CD14-positive monocyte (primary cell): ENCODE measurements around the gene KIF26A. TPM values are rescaled to one million over a fixed set of nuclear protein-coding genes. Genes with fewer than 3 reads are reported as not detected.

ENCODE experiments used
- DNase-seq, 3 donors: peaks; one replicate each; pipeline ENCODE4 v3.0.0-alpha.2; 2011 to 2022
- H2AFZ ChIP-seq: 2 replicates; pipeline ENCODE4 v1.6.0; 2012; ENCODE audit warnings: mild to moderate bottlenecking, low read depth, low read length, inconsistent platforms; ENCODE audit not compliant: insufficient read depth, poor library complexity, severe bottlenecking
- H3K27ac ChIP-seq, 2 donors: 1 replicate in 1 of 2; 2 replicates in 1 of 2; pipeline ENCODE4 v1.5.1; 2012 to 2013; ENCODE audit warnings: low read length in 2 of 2, control low read depth in 1 of 2, inconsistent platforms in 1 of 2, low read depth in 1 of 2, mild to moderate bottlenecking in 1 of 2
- H3K27me3 ChIP-seq, 2 donors: one replicate each; pipeline versions ENCODE4 v1.6.0 to v1.6.1; 2011 to 2013; ENCODE audit warnings: low read length in 2 of 2; ENCODE audit not compliant: control insufficient read depth in 2 of 2, insufficient read depth in 2 of 2
- H3K36me3 ChIP-seq, 2 donors: replicated peaks in 1 of 2; 1 replicate in 1 of 2; 2 replicates in 1 of 2; pipeline versions ENCODE4 v1.5.1 to v1.6.1; 2012 to 2013; ENCODE audit warnings: low read length in 2 of 2, control low read depth in 1 of 2, inconsistent platforms in 1 of 2, mild to moderate bottlenecking in 1 of 2; ENCODE audit not compliant: insufficient read depth in 2 of 2, control insufficient read depth in 1 of 2
- H3K4me1 ChIP-seq, 2 donors: 1 replicate in 1 of 2; 2 replicates in 1 of 2; pipeline versions ENCODE4 v1.5.1 to v1.6.1; 2012 to 2013; ENCODE audit warnings: low read length in 2 of 2, control low read depth in 1 of 2, inconsistent platforms in 1 of 2, mild to moderate bottlenecking in 1 of 2, moderate library complexity in 1 of 2; ENCODE audit not compliant: insufficient read depth in 2 of 2, control insufficient read depth in 1 of 2
- H3K4me2 ChIP-seq: replicated peaks from 2 replicates; pipeline ENCODE3; 2012; ENCODE audit warnings: low read length, moderate library complexity, mild to moderate bottlenecking; ENCODE audit not compliant: poor library complexity, severe bottlenecking; ENCODE audit errors: extremely low read depth
- H3K4me3 ChIP-seq, 3 experiments: fragments of 200-600 bp in 1 of 3; sonication (generic) in 1 of 3; replicated peaks in 1 of 3; 1 replicate in 2 of 3; 2 replicates in 1 of 3; pipeline ENCODE4 v1.5.1; 2011 to 2013; ENCODE audit warnings: low read length in 3 of 3, mild to moderate bottlenecking in 3 of 3, control low read depth in 2 of 3, low read depth in 2 of 3, inconsistent platforms in 1 of 3, moderate library complexity in 1 of 3
- H3K79me2 ChIP-seq: 2 replicates; pipeline ENCODE4 v1.6.0; 2012; ENCODE audit warnings: mild to moderate bottlenecking, control low read depth, inconsistent platforms, low read length, moderate library complexity; ENCODE audit not compliant: insufficient read depth
- H3K9ac ChIP-seq: 2 replicates; pipeline ENCODE4 v1.6.0; 2017; ENCODE audit warnings: low read length, mild to moderate bottlenecking; ENCODE audit not compliant: insufficient read depth, poor library complexity, severe bottlenecking
- H3K9me3 ChIP-seq, 2 donors: replicated peaks in 1 of 2; 1 replicate in 1 of 2; 2 replicates in 1 of 2; pipeline versions ENCODE4 v1.5.1 to v1.6.1; 2012 to 2013; ENCODE audit warnings: low read length in 2 of 2, control low read depth in 1 of 2; ENCODE audit not compliant: control insufficient read depth in 1 of 2, insufficient read depth in 1 of 2
- H4K20me1 ChIP-seq: 2 replicates; pipeline ENCODE4 v1.6.0; 2012; ENCODE audit warnings: mild to moderate bottlenecking, low read length, control low read depth, moderate library complexity; ENCODE audit not compliant: insufficient read depth
- H3K27ac Mint-ChIP-seq, 7 donors: one replicate each; pipeline ENCODE4 v1.8.0; 2020; ENCODE audit warnings: mild to moderate bottlenecking in 7 of 7, mixed read lengths in 7 of 7, moderate library complexity in 6 of 7, inconsistent platforms in 2 of 7
- H3K27me3 Mint-ChIP-seq, 3 donors: one replicate each; pipeline ENCODE4 v1.8.0; 2021 to 2022; ENCODE audit warnings: low read depth in 3 of 3, mild to moderate bottlenecking in 3 of 3, mixed read lengths in 3 of 3, moderate library complexity in 3 of 3, inconsistent platforms in 1 of 3
- H3K36me3 Mint-ChIP-seq, 2 donors: one replicate each; pipeline ENCODE4 v1.8.0; 2020; ENCODE audit warnings: mixed read lengths in 2 of 2, inconsistent platforms in 1 of 2, mild to moderate bottlenecking in 1 of 2
- H3K4me1 Mint-ChIP-seq: one replicate; pipeline ENCODE4 v1.8.0; 2020; ENCODE audit warnings: mild to moderate bottlenecking, mixed read lengths
- H3K4me3 Mint-ChIP-seq, 2 donors: one replicate each; pipeline ENCODE4 v1.8.0; 2020; ENCODE audit warnings: mild to moderate bottlenecking in 2 of 2, mixed read lengths in 2 of 2, moderate library complexity in 1 of 2
- H3K9me3 Mint-ChIP-seq, 7 donors: one replicate each; pipeline ENCODE4 v1.8.0; 2020 to 2022; ENCODE audit warnings: mixed read lengths in 7 of 7, mild to moderate bottlenecking in 6 of 7, moderate library complexity in 6 of 7, inconsistent platforms in 2 of 7
- WGBS: methylation state at CpG from one replicate; pipeline ENCODE4 v1.1.5; 2013; ENCODE audit warnings: missing lambda C conversion rate; ENCODE audit not compliant: insufficient coverage; 5-methylcytosine and 5-hydroxymethylcytosine counted together
- intact Hi-C, 2 donors: fragments of 100-400 bp; cut with micrococcal nuclease; formaldehyde crosslinking; loops; one replicate each; pipeline versions ENCODE4 v1.15.0 to v1.15.1; 2023
- polyA plus RNA-seq, 3 donors: library from polyadenylated mRNA; depleted of rRNA in 1 of 3; unstranded in 2 of 3; stranded (reverse) in 1 of 3; fragments of 300-500 nt in 2 of 3; fragments of >200 nt in 1 of 3; fragmentation: Illumina TruSeq in 2 of 3; gene quantifications; 1 replicate in 2 of 3; 2 replicates in 1 of 3; pipeline ENCODE4 v1.2.3, GENCODE V29; 2012 to 2021
- TF ChIP-seq, protein P1 (sequence below): fragments of 200-600 bp; IDR thresholded peaks from one replicate; pipeline ENCODE4 v1.8.0; 2022; ENCODE audit warnings: antibody characterized with exemption, mild to moderate bottlenecking

Gene KIF26A
- polyA plus RNA-seq, 3 donors, result not detected

DNA sequence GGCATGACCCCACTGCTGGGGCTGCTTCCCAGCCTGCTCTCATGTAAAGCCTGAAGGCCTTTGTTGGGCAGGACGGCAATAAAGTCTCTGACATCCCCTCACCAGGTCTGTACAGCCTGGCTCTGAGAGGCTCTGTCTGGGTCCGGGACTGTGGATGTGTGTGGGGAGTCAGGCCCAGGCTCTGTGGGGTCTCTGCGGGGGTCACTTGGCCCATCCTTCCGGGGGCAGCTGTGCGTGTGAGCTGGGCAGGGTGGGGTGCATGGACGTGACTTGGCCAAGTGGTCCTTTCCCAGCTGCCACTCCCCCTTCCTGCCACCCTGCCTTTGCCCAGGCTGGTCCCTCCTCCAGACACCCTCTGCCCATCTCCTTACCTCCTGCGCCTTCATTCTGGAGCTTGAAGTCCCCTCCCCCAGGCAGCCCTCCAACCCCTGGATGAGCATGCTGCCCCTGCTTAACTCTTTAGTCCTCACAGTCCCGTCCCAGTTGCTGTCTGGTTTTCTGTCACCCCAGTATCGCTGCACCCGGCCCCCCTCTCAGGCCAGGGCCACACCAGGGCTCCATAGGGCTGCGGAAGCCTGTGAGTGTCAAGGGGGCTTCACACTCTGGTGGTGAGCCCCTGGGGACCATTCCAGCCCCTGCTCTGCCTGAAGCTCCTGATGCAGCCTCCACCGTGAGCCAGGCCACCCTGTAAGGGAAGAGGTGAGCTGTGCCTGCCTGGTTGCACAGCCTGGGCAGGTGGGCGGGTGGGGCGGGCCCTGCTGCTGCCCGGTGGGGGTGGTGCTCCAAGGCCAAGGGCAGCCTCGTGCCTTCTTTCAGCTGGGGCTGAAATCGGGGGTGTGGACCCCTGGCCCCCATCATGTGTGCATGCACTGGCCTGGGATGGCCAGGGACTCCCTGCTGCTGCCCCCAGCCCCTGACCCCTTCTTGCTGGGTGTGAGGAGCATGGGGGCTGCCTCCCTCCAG, 25.5 kb upstream of the KIF26A start:
- no peak for DNase-seq
- Histone ChIP-seq H4K20me1 (no peaks in the 10 kb centered on the region), H3K9ac (no peak overlapping the region), H3K36me3 (no peaks in the 10 kb centered on the region), H3K4me2 (no peak overlapping the region), H3K27me3 (peaks cover 0 to 13% of the 10 kb centered on the region in 2 donors), H3K9me3 (no peaks in the 10 kb centered on the region), H3K27ac (no peak overlapping the region), H3K79me2 (no peaks in the 10 kb centered on the region), H2AFZ (no peak overlapping the region), H3K4me3 (no peak overlapping the region), H3K4me1 (peaks cover 0 to 8% of the 10 kb centered on the region in 2 donors)
- TF ChIP-seq, protein P1, sequence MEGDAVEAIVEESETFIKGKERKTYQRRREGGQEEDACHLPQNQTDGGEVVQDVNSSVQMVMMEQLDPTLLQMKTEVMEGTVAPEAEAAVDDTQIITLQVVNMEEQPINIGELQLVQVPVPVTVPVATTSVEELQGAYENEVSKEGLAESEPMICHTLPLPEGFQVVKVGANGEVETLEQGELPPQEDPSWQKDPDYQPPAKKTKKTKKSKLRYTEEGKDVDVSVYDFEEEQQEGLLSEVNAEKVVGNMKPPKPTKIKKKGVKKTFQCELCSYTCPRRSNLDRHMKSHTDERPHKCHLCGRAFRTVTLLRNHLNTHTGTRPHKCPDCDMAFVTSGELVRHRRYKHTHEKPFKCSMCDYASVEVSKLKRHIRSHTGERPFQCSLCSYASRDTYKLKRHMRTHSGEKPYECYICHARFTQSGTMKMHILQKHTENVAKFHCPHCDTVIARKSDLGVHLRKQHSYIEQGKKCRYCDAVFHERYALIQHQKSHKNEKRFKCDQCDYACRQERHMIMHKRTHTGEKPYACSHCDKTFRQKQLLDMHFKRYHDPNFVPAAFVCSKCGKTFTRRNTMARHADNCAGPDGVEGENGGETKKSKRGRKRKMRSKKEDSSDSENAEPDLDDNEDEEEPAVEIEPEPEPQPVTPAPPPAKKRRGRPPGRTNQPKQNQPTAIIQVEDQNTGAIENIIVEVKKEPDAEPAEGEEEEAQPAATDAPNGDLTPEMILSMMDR, result no peak
- no peaks in the 10 kb centered on the region for H3K36me3 Mint-ChIP-seq
- H3K4me3 Mint-ChIP-seq, result no peak overlapping the region
- 79% methylated on average over 11 of the region's 17 CpGs for WGBS
- intact Hi-C loops, result no loop called here
- H3K27ac Mint-ChIP-seq, result no peak overlapping the region
- H3K9me3 Mint-ChIP-seq, result peaks cover 0 to 5% (median 0%) of the 10 kb centered on the region in 7 donors
- peaks cover 16 to 33% (median 19%) of the 10 kb centered on the region in 3 donors for H3K27me3 Mint-ChIP-seq
- H3K4me1 Mint-ChIP-seq, result no peaks in the 10 kb centered on the region

GRCh38 chr14:104113631-104114420, 24.6 kb upstream of the KIF26A start:
- Histone ChIP-seq H4K20me1 (no peaks in the 10 kb centered on the region), H3K4me2 (no peak overlapping the region), H2AFZ (no peak overlapping the region), H3K4me3 (no peak overlapping the region), H3K9ac (no peak overlapping the region), H3K27ac (no peak overlapping the region), H3K36me3 (no peaks in the 10 kb centered on the region), H3K4me1 (peaks cover 0 to 8% of the 10 kb centered on the region in 2 donors), H3K27me3 (peaks cover 0 to 18% of the 10 kb centered on the region in 2 donors), H3K9me3 (no peaks in the 10 kb centered on the region), H3K79me2 (no peaks in the 10 kb centered on the region)
- no peak overlapping the region for H3K4me3 Mint-ChIP-seq
- WGBS, result 83% methylated on average over 22 of the region's 23 CpGs
- intact Hi-C loops, result no loop called here
- DNase-seq, result no peak
- H3K36me3 Mint-ChIP-seq, result no peaks in the 10 kb centered on the region
- TF ChIP-seq, protein P1, result no peak
- H3K4me1 Mint-ChIP-seq, result no peaks in the 10 kb centered on the region
- peak overlapping the region in 1 of 7 donors; percentile 24 for H3K27ac Mint-ChIP-seq
- peaks cover 0 to 5% (median 0%) of the 10 kb centered on the region in 7 donors for H3K9me3 Mint-ChIP-seq
- peaks cover 25 to 42% (median 29%) of the 10 kb centered on the region in 3 donors for H3K27me3 Mint-ChIP-seq
